SK-N-SH (cell line): ENCODE data around the gene PHLPP2. TPM values are rescaled to one million over a fixed set of nuclear protein-coding genes. Genes with fewer than 3 reads are reported as not detected.

Experiments
- CTCF ChIA-PET: fragments of 300-600, 350-600 bp; formaldehyde crosslinking; extraction: SDS; loops from one replicate; lab custom pipeline; 2021; lab: Yijun Ruan, JAX
- POLR2A ChIA-PET: fragments of 350-600 bp; sonication (Branson Sonifier 250); formaldehyde crosslinking; extraction: SDS; loops from one replicate; lab custom pipeline; 2020; ENCODE audit warnings: antibody characterized with exemption, inconsistent platforms; lab: Yijun Ruan, JAX
- DNase-seq: peaks from one replicate; pipeline ENCODE4 v3.0.0; 2012
- H2AFZ ChIP-seq: fragments of 200-600 bp; sonication (generic); 2 replicates; pipeline ENCODE4 v1.8.1; 2016; ENCODE audit warnings: antibody characterized with exemption, mild to moderate bottlenecking, low read depth
- H3F3A ChIP-seq: fragments of 200-600 bp; sonication (generic); replicated peaks from 2 replicates; pipeline ENCODE3; 2016; ENCODE audit warnings: antibody characterized with exemption, mild to moderate bottlenecking; ENCODE audit not compliant: insufficient read depth
- H3K27ac ChIP-seq, 2 experiments: fragments of 200-500 bp in 1 of 2; fragments of 200-600 bp in 1 of 2; sonication (Bioruptor generic) in 1 of 2; sonication (generic), shearing (Covaris generic) in 1 of 2; 2 replicates each; pipeline versions ENCODE4 v1.5.1 to v1.6.1; 2014 to 2016; ENCODE audit warnings: low read depth in 2 of 2, inconsistent platforms in 1 of 2, low read length in 1 of 2, mild to moderate bottlenecking in 1 of 2, mixed read lengths in 1 of 2
- H3K27me3 ChIP-seq: fragments of 200-600 bp; sonication (generic), shearing (Covaris generic); 2 replicates; pipeline ENCODE4 v1.6.1; 2016; ENCODE audit warnings: mixed run types; ENCODE audit not compliant: insufficient read depth
- H3K36me3 ChIP-seq, 2 experiments: fragments of 200-500 bp in 1 of 2; fragments of 200-600 bp in 1 of 2; sonication (Bioruptor generic) in 1 of 2; sonication (generic) in 1 of 2; replicated peaks in 1 of 2; 2 replicates each; pipeline versions ENCODE3 to v1.5.1; 2014 to 2016; ENCODE audit warnings: low read length in 1 of 2, mild to moderate bottlenecking in 1 of 2; ENCODE audit not compliant: insufficient read depth in 2 of 2, control insufficient read depth in 1 of 2
- H3K4me1 ChIP-seq, 2 experiments: fragments of 200-500 bp in 1 of 2; fragments of 200-600 bp in 1 of 2; sonication (Bioruptor generic) in 1 of 2; sonication (generic), shearing (Covaris generic) in 1 of 2; 2 replicates each; pipeline versions ENCODE4 v1.5.1 to v1.6.1; 2014 to 2016; ENCODE audit warnings: low read depth in 1 of 2, low read length in 1 of 2, mixed run types in 1 of 2; ENCODE audit not compliant: insufficient read depth in 2 of 2, control insufficient read depth in 1 of 2
- H3K4me2 ChIP-seq: fragments of 200-600 bp; sonication (generic), shearing (Covaris generic); 2 replicates; pipeline ENCODE4 v1.6.1; 2017; ENCODE audit warnings: mixed run types
- H3K4me3 ChIP-seq, 2 experiments: fragments of 200-500 bp in 1 of 2; fragments of 200-600 bp in 1 of 2; sonication (Bioruptor generic) in 1 of 2; sonication (generic), shearing (Covaris generic) in 1 of 2; 2 replicates each; pipeline versions ENCODE4 v1.5.1 to v1.8.1; 2014 to 2016; ENCODE audit warnings: low read depth in 2 of 2, inconsistent platforms in 1 of 2, low read length in 1 of 2, mild to moderate bottlenecking in 1 of 2, mixed read lengths in 1 of 2, moderate library complexity in 1 of 2
- H3K79me2 ChIP-seq: fragments of 200-600 bp; sonication (generic); 2 replicates; pipeline ENCODE4 v1.8.1; 2017; ENCODE audit warnings: mild to moderate bottlenecking; ENCODE audit not compliant: insufficient read depth
- H3K9ac ChIP-seq: fragments of 200-600 bp; sonication (generic); 2 replicates; pipeline ENCODE4 v1.6.1; 2017; ENCODE audit warnings: mixed run types
- H3K9me2 ChIP-seq: fragments of 200-600 bp; sonication (generic); 2 replicates; pipeline ENCODE4 v1.6.1; 2017; ENCODE audit warnings: mixed run types
- H3K9me3 ChIP-seq: fragments of 200-600 bp; sonication (generic); 2 replicates; pipeline ENCODE4 v1.6.1; 2017; ENCODE audit warnings: mixed run types, mild to moderate bottlenecking, moderate library complexity
- H4K20me1 ChIP-seq: fragments of 200-600 bp; sonication (generic); 2 replicates; pipeline ENCODE4 v1.6.1; 2017; ENCODE audit warnings: mild to moderate bottlenecking, mixed run types; ENCODE audit not compliant: insufficient read depth
- CTCF ChIP-seq: fragments of 200-600 bp; sonication (generic); IDR thresholded peaks from 2 replicates; pipeline ENCODE4 v1.6.1; 2017; ENCODE audit warnings: antibody characterized with exemption, mild to moderate bottlenecking, moderate library complexity
- FOXJ3 ChIP-seq: sonication (generic); formaldehyde crosslinking; IDR thresholded peaks from 2 replicates; pipeline ENCODE4 v1.5.1; 2020; ENCODE audit warnings: mild to moderate bottlenecking, missing genetic modification reagents
- FOXM1 ChIP-seq: IDR thresholded peaks from 2 replicates; pipeline ENCODE4 v1.4.0; 2012; ENCODE audit warnings: low read depth, mild to moderate bottlenecking
- GABPA ChIP-seq: IDR thresholded peaks from 2 replicates; pipeline ENCODE4 v1.4.0; 2012; ENCODE audit warnings: low read depth, mild to moderate bottlenecking
- GATA2 ChIP-seq: sonication (generic); formaldehyde crosslinking; IDR thresholded peaks from 2 replicates; pipeline ENCODE4 v1.5.0; 2020; ENCODE audit warnings: mild to moderate bottlenecking, missing genetic modification reagents
- IRF3 ChIP-seq: fragments of 150-350 bp; IDR thresholded peaks from 2 replicates; pipeline ENCODE4 v1.6.1; 2016; ENCODE audit warnings: mild to moderate bottlenecking, low read depth, low read length
- NFIC ChIP-seq: IDR thresholded peaks from 2 replicates; pipeline ENCODE4 v1.4.0; 2012; ENCODE audit warnings: borderline replicate concordance
- PBX3 ChIP-seq: IDR thresholded peaks from 2 replicates; pipeline ENCODE4; 2012
- POLR2AphosphoS5 ChIP-seq: IDR thresholded peaks from 2 replicates; pipeline ENCODE4 v1.6.1; 2012; ENCODE audit warnings: low read depth, low read length
- RAD21 ChIP-seq: IDR thresholded peaks from 2 replicates; pipeline ENCODE4 v1.6.1; 2012; ENCODE audit warnings: mild to moderate bottlenecking, low read length
- REST ChIP-seq: IDR thresholded peaks from 2 replicates; pipeline ENCODE4 v1.6.1; 2012; ENCODE audit warnings: mild to moderate bottlenecking, low read depth, low read length, moderate library complexity
- RXRA ChIP-seq: IDR thresholded peaks from 2 replicates; pipeline ENCODE4 v1.4.0; 2012; ENCODE audit warnings: low read depth, mild to moderate bottlenecking, borderline replicate concordance
- SMC3 ChIP-seq: IDR thresholded peaks from 2 replicates; pipeline ENCODE4 v1.6.1; 2012; ENCODE audit warnings: low read depth, low read length, improper control_type of control experiment
- TAF1 ChIP-seq: IDR thresholded peaks from 2 replicates; pipeline ENCODE4 v1.6.1; 2012; ENCODE audit warnings: low read depth, mild to moderate bottlenecking, low read length, moderate library complexity, borderline replicate concordance
- TEAD4 ChIP-seq: IDR thresholded peaks from 2 replicates; pipeline ENCODE4 v1.4.0; 2012; ENCODE audit warnings: mild to moderate bottlenecking, borderline replicate concordance; ENCODE audit not compliant: insufficient read depth
- USF1 ChIP-seq: IDR thresholded peaks from 2 replicates; pipeline ENCODE4 v1.4.0; 2012; ENCODE audit warnings: low read depth, borderline replicate concordance
- USF2 ChIP-seq: fragments of 150-350 bp; IDR thresholded peaks from 2 replicates; pipeline ENCODE4 v1.6.1; 2017; ENCODE audit warnings: antibody characterized with exemption, low read length, low read depth, borderline replicate concordance
- WGBS: methylation state at CpG from one replicate; pipeline ENCODE4 v1.1.6; 2017; ENCODE audit warnings: low lambda C conversion rate; 5-methylcytosine and 5-hydroxymethylcytosine counted together
- polyA plus RNA-seq, 3 experiments: library from polyadenylated mRNA; depleted of rRNA; stranded (reverse); fragments of >200 nt; gene quantifications; 2 replicates each; pipeline ENCODE4 v1.2.3, GENCODE V29; 2012

PHLPP2 gene
- polyA plus RNA-seq, 1 of the 3 experiments (the other 2 are of a cell fraction): 5.5 TPM

- Histone ChIP-seq H3K27me3 (no peaks in the 10 kb centered on the region), H3K27ac (no peak overlapping the region), H3K9me3 (no peaks in the 10 kb centered on the region), H3K9me2 (no peaks in the 10 kb centered on the region), H3F3A (no peaks in the 10 kb centered on the region), H3K4me2 (no peak overlapping the region), H3K4me1 (no peaks in the 10 kb centered on the region), H3K4me3 (no peak overlapping the region), H3K79me2 (peaks cover 33% of the 10 kb centered on the region), H3K9ac (no peak overlapping the region), H4K20me1 (0 out of 2 replicates have a peak, but pooled peaks cover 4% of the 10 kb centered on the region), H3K36me3 (peaks cover 8 to 11% of the 10 kb centered on the region in 2 experiments), H2AFZ (no peak overlapping the region)
- ChIA-PET CTCF (interaction anchor here (0.9 to 1.4 kb wide), 2 partner anchors 69 to 87 kb away, joined by 3 read pairs; no protein-coding TSS in a partner anchor), POLR2A (no interaction called here)
- no peak for DNase-seq
- no peak for TF ChIP-seq IRF3
- TF ChIP-seq USF1: no peak
- TF ChIP-seq GABPA: no peak
- no peak for TF ChIP-seq USF2
- TF ChIP-seq RAD21: no peak
- no peak for TF ChIP-seq GATA2 (CRISPR knock-in tag)
- TF ChIP-seq FOXJ3: no peak
- WGBS: 100% methylated on average over 3 of the region's 3 CpGs
Measured at GRCh38 chr16:71698491-71698890, 26.0 kb downstream of the PHLPP2 start.

- no peaks in the 10 kb centered on the region for H3K4me1 ChIP-seq
- no peaks in the 10 kb centered on the region for H3K9me3 ChIP-seq
- POLR2A ChIA-PET: no interaction called here
- H3K36me3 ChIP-seq: peaks cover 16 to 17% of the 10 kb centered on the region in 2 experiments
- WGBS: 97% methylated on average over 5 of the region's 5 CpGs
- peaks cover 2% of the 10 kb centered on the region for H3F3A ChIP-seq
- no peaks in the 10 kb centered on the region for H3K27me3 ChIP-seq
- no peak overlapping the region for H3K4me3 ChIP-seq
- DNase-seq: no peak
- peaks cover 37% of the 10 kb centered on the region for H3K79me2 ChIP-seq
- no peak overlapping the region for H3K27ac ChIP-seq
- H3K4me2 ChIP-seq: no peak overlapping the region
- H2AFZ ChIP-seq: no peak overlapping the region
- CTCF ChIA-PET: no interaction called here
- no peaks in the 10 kb centered on the region for H3K9me2 ChIP-seq
- H3K9ac ChIP-seq: no peak overlapping the region
- H4K20me1 ChIP-seq: no peaks in the 10 kb centered on the region
- TF ChIP-seq TAF1 (no peak), FOXM1 (no peak), RXRA (no peak), USF2 (no peak), NFIC (no peak), REST (no peak), TEAD4 (no peak), POLR2AphosphoS5 (no peak), RAD21 (no peak), PBX3 (no peak), SMC3 (no peak), CTCF (no peak)
Measured at GRCh38 chr16:71693164-71693563, 31.3 kb downstream of the PHLPP2 start.
